Endothelial cell of umbilical vein (primary cell): Measurements from ENCODE around the gene CCDC30. TPM values are rescaled to one million over a fixed set of nuclear protein-coding genes. Genes with fewer than 3 reads are reported as not detected.

Experiments
- BruUV-seq: library from RNA; stranded (reverse); fragments of 400-500 nt; replicated peaks from 2 replicates; lab custom pipeline; 2021; lab: Mats Ljungman, UMichigan
- CTCF ChIA-PET: fragments of 300-600, 350-600 bp; sonication (Branson Sonifier 250); formaldehyde crosslinking; loops from one replicate; lab custom pipeline; 2021; ENCODE audit warnings: antibody characterized with exemption, inconsistent platforms; lab: Charles Lee
- POLR2A ChIA-PET: fragments of 300-600, 350-600 bp; sonication (Branson Sonifier 250); formaldehyde crosslinking; loops from one replicate; lab custom pipeline; 2021; ENCODE audit warnings: antibody characterized with exemption, inconsistent platforms; lab: Charles Lee
- DNase-seq: peaks from one replicate; pipeline ENCODE4 v3.0.0-alpha.2; 2011; ENCODE audit warnings: low read depth, low spot score
- FAIRE-seq: peaks from 2 replicates; lab custom pipeline; 2011; peaks lifted over from hg19 to GRCh38; lab: Jason Lieb, UNC
- H2AFZ ChIP-seq: 2 replicates; pipeline ENCODE4 v1.6.0; 2012; ENCODE audit warnings: low read depth, low read length, control low read depth, inconsistent platforms
- H3K27ac ChIP-seq: 2 replicates; pipeline ENCODE4 v1.5.1; 2011; ENCODE audit warnings: low read depth, mild to moderate bottlenecking, control low read depth, low read length, moderate library complexity; ENCODE audit not compliant: insufficient read depth
- H3K27me3 ChIP-seq, 2 experiments: 2 replicates each; pipeline versions ENCODE4 v1.6.0 to v1.6.1; 2011; ENCODE audit warnings: low read length in 2 of 2, mixed read lengths in 1 of 2; ENCODE audit not compliant: control insufficient read depth in 2 of 2, insufficient read depth in 2 of 2
- H3K36me3 ChIP-seq, 2 experiments: 2 replicates in 1 of 2; 3 replicates in 1 of 2; pipeline ENCODE4 v1.5.1; 2011; ENCODE audit warnings: low read length in 2 of 2, mild to moderate bottlenecking in 1 of 2, moderate library complexity in 1 of 2; ENCODE audit not compliant: control insufficient read depth in 2 of 2, insufficient read depth in 2 of 2; ENCODE audit errors: extremely low read depth in 1 of 2
- H3K4me1 ChIP-seq: 3 replicates; pipeline ENCODE4 v1.5.1; 2011; ENCODE audit warnings: mild to moderate bottlenecking, low read length; ENCODE audit not compliant: control insufficient read depth, insufficient read depth; ENCODE audit errors: extremely low read depth
- H3K4me2 ChIP-seq: 2 replicates; pipeline ENCODE4 v1.6.1; 2011; ENCODE audit warnings: low read length, control low read depth, mixed read lengths; ENCODE audit not compliant: insufficient read depth
- H3K4me3 ChIP-seq, 3 experiments: fragments of 200-600 bp in 1 of 3; sonication (generic), shearing (Covaris generic) in 1 of 3; replicated peaks in 1 of 3; 2 replicates each; pipeline ENCODE4 v1.5.1; 2011 to 2016; ENCODE audit warnings: control low read depth in 3 of 3, low read length in 3 of 3, mild to moderate bottlenecking in 2 of 3, inconsistent platforms in 1 of 3, low read depth in 1 of 3, moderate library complexity in 1 of 3; ENCODE audit not compliant: insufficient read depth in 1 of 3
- H3K79me2 ChIP-seq: 2 replicates; pipeline ENCODE4 v1.6.0; 2012; ENCODE audit warnings: low read length, inconsistent platforms; ENCODE audit not compliant: control insufficient read depth, insufficient read depth
- H3K9ac ChIP-seq: replicated peaks from 2 replicates; pipeline ENCODE3; 2011; ENCODE audit warnings: low read length, control low read depth; ENCODE audit not compliant: insufficient read depth; ENCODE audit errors: extremely low read depth
- H3K9me1 ChIP-seq: replicated peaks from 3 replicates; pipeline ENCODE4 v1.6.0; 2011; ENCODE audit warnings: mild to moderate bottlenecking, low read length; ENCODE audit not compliant: control insufficient read depth, insufficient read depth; ENCODE audit errors: extremely low read depth
- H3K9me3 ChIP-seq: replicated peaks from 2 replicates; pipeline ENCODE4 v1.5.1; 2012; ENCODE audit warnings: low read length, inconsistent platforms; ENCODE audit not compliant: control insufficient read depth, insufficient read depth
- H4K20me1 ChIP-seq: replicated peaks from 2 replicates; pipeline ENCODE3; 2011; ENCODE audit warnings: mild to moderate bottlenecking, low read length; ENCODE audit not compliant: control insufficient read depth, insufficient read depth; ENCODE audit errors: extremely low read depth
- CTCF ChIP-seq, 2 donors: IDR thresholded peaks; 1 replicate in 1 of 2; 2 replicates in 1 of 2; pipeline ENCODE4 v1.5.1; 2011; ENCODE audit warnings: low read length in 2 of 2, mild to moderate bottlenecking in 2 of 2, moderate library complexity in 2 of 2, control low read depth in 1 of 2, inconsistent platforms in 1 of 2, low read depth in 1 of 2; ENCODE audit not compliant: insufficient read depth in 1 of 2; ENCODE audit errors: extremely low read depth in 1 of 2
- EZH2 ChIP-seq: IDR thresholded peaks from 2 replicates; pipeline ENCODE4 v1.6.1; 2012; ENCODE audit warnings: borderline replicate concordance, low read depth, mild to moderate bottlenecking, moderate library complexity, low read length, inconsistent platforms; ENCODE audit not compliant: severe bottlenecking
- FOS ChIP-seq: IDR thresholded peaks from 2 replicates; pipeline ENCODE4 v1.6.1; 2011; ENCODE audit warnings: mild to moderate bottlenecking, low read length, moderate library complexity, borderline replicate concordance; ENCODE audit not compliant: insufficient read depth
- GATA2 ChIP-seq: IDR thresholded peaks from 2 replicates; pipeline ENCODE4 v1.7.0; 2011; ENCODE audit warnings: low read depth, mild to moderate bottlenecking, moderate library complexity, mixed read lengths, low read length; ENCODE audit not compliant: insufficient read length, insufficient read depth
- JUN ChIP-seq: IDR thresholded peaks from 2 replicates; pipeline ENCODE4 v1.6.1; 2011; ENCODE audit warnings: borderline replicate concordance, low read depth; ENCODE audit not compliant: insufficient read length, insufficient read depth
- MAX ChIP-seq: IDR thresholded peaks from 2 replicates; pipeline ENCODE4 v1.6.1; 2011; ENCODE audit not compliant: insufficient read depth, insufficient read length
- MYC ChIP-seq: IDR thresholded peaks from one replicate; pipeline ENCODE4 v1.6.1; 2011; ENCODE audit warnings: mild to moderate bottlenecking, low read depth, low read length
- POLR2A ChIP-seq: IDR thresholded peaks from 2 replicates; pipeline ENCODE4 v1.6.1; 2012; ENCODE audit warnings: low read depth, mild to moderate bottlenecking, control low read depth, low read length
- POLR2AphosphoS5 ChIP-seq: IDR thresholded peaks from 2 replicates; pipeline ENCODE4 v1.6.1; 2012; ENCODE audit warnings: low read depth, mild to moderate bottlenecking, control low read depth, low read length, moderate library complexity; ENCODE audit not compliant: insufficient read depth
- dilution Hi-C: fragments of 300-500 bp; cut with MboI; formaldehyde crosslinking; loops from one replicate; pipeline ENCODE4 v1.15.0; 2019; ENCODE audit warnings: low sequenced_read_pairs; ENCODE audit not compliant: extremely low pct_ligation_motif_present
- intact Hi-C: fragments of 100-400 bp; cut with micrococcal nuclease; formaldehyde crosslinking; loops from one replicate; pipeline ENCODE4 v1.10.0; 2022
- polyA plus RNA-seq, 4 experiments: library from polyadenylated mRNA; depleted of rRNA in 3 of 4; stranded (reverse) in 3 of 4; unstranded in 1 of 4; fragments of >200 nt; gene quantifications; 2 replicates each; pipeline versions ENCODE4 v1.2.1 to v1.2.3, GENCODE V29; 2011 to 2012; ENCODE audit warnings: missing spikeins in 1 of 4
- total RNA-seq: library from RNA; stranded (reverse); gene quantifications from 2 replicates; pipeline ENCODE4 v1.2.3, GENCODE V29; 2021

Gene CCDC30
- total and polyA plus RNA-seq, 2 donors (not counting 3 experiments of a cell fraction or from before 2014, with no cell fraction given) = 0.19 to 2.9 TPM

GRCh38 chr1:42480921-42481320, 17.8 kb downstream of the CCDC30 start:
- no peaks in the 10 kb centered on the region for H3K79me2 ChIP-seq
- no peaks in the 10 kb centered on the region for H3K9me1 ChIP-seq
- no peaks in the 10 kb centered on the region for H3K4me1 ChIP-seq
- dilution Hi-C loops = no loop called here
- H3K27me3 ChIP-seq = peaks cover 0 to 2% of the 10 kb centered on the region in 2 experiments
- H2AFZ ChIP-seq = no peak overlapping the region
- no peak overlapping the region for H3K9ac ChIP-seq
- TF ChIP-seq POLR2AphosphoS5 (no peak), MAX (no peak), JUN (no peak), POLR2A (no peak), FOS (no peak), EZH2 (no peak), GATA2 (no peak), CTCF (IDR thresholded peaks at IDR 0.05; ENCODE audit: extremely low read depth in 1 of 2, insufficient read depth in 1 of 2, low read depth in 1 of 2, low read length in 2 of 2) (no peak), MYC (no peak)
- no peak overlapping the region for H3K4me2 ChIP-seq
- H3K4me3 ChIP-seq = no peak overlapping the region
- no peaks in the 10 kb centered on the region for H4K20me1 ChIP-seq
- CTCF ChIA-PET = interaction anchor here (0.8 kb wide), 1 partner anchor 37 kb away, joined by 3 read pairs; no protein-coding TSS in a partner anchor
- DNase-seq (no peak), FAIRE-seq (no peak)
- intact Hi-C loops = no loop called here
- POLR2A ChIA-PET = no interaction called here
- H3K36me3 ChIP-seq = no peaks in the 10 kb centered on the region
- no peak overlapping the region for H3K27ac ChIP-seq
- no peaks in the 10 kb centered on the region for H3K9me3 ChIP-seq
- BruUV-seq = no TSS peak
